ENCODE data around the gene MYH11.

GRCh38 chr16:15737140-15737644 is 119.6 kb downstream of the MYH11 start:
- TF ChIP-seq CTCF (IDR thresholded peaks at IDR 0.05 in 8 of 11, conservative IDR thresholded peaks at IDR 0.05 in 3 of 11) (no peak), POLR2AphosphoS5 (IDR thresholded peaks at IDR 0.05) (peak in 2 of 3 donors; percentile 39 to 56), POLR2A (IDR thresholded peaks at IDR 0.05) (no peak)

Data from spleen (tissue), 7 donors.